GM11168 (cell line): ENCODE results near the gene TIGAR.

Source experiments
- in situ Hi-C: fragments of 300-500 bp; cut with MboI; formaldehyde crosslinking; loops from one replicate; pipeline ENCODE4 v1.12.0; 2022; ENCODE audit warnings: low sequenced_read_pairs; ENCODE audit not compliant: unreplicated experiment

TIGAR gene

GRCh38 chr12:4366090-4366489 is 45.1 kb downstream of the TIGAR start:
- in situ Hi-C loops: no loop called here

- in situ Hi-C loops: no loop called here
Measured at GRCh38 chr12:4369548-4369947, 48.5 kb downstream of the TIGAR start.

GRCh38 chr12:4370265-4370664 is 49.3 kb downstream of the TIGAR start:
- in situ Hi-C loops: no loop called here

- in situ Hi-C loops: no loop called here
Measured at GRCh38 chr12:4372653-4373052, 51.6 kb downstream of the TIGAR start.

- in situ Hi-C loops: no loop called here
Measured at GRCh38 chr12:4375449-4375848, 54.4 kb downstream of the TIGAR start.

DNA sequence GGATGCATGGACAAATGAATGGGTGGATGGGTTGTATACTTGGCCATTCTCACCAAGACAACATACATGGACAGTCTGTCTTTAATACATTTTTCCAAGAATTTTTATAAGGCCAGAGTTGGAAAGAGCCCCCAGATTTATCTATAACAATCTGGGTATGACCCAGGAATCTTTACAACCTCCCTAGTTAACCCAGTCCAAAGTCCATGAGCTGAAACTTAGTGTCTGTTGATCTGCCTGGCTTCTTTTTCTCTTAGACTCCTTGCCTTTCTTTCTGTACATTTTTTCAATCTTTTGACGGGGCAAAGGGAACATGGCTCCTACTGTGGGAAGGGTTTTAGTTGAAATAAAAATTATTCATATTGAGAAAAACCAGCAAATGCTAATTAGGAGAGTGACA is 57.8 kb downstream of the TIGAR start:
- in situ Hi-C loops: no loop called here

DNA sequence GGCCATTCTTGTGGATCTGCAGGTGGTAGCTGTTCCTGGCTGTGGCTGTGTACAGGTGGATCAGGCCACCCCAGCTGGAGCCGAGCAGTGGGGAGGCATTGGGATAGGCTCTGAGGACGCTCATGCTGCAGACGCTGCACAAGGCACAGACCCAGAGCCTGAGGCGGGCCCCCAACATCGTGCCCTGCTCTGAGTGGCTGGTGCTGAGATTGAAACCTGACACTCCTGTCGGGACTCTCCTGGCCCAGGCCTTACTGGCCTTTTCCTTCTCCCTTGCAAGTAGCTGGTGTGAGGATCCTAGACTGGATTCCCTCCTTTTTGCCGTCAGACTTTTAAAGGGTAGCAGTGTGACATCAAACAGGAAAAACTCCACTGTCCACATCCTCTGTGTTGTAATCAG is 58.4 kb downstream of the TIGAR start, which contains the start of gene FGF23:
Gene FGF23, minus strand, starts transcription at position 308 of the 400 bp plus-strand sequence. Its CDS starts 130 bp downstream, at position 178.
- in situ Hi-C loops: no loop called here

GRCh38 chr12:4380332-4380731 is 59.3 kb downstream of the TIGAR start:
- in situ Hi-C loops: no loop called here

DNA sequence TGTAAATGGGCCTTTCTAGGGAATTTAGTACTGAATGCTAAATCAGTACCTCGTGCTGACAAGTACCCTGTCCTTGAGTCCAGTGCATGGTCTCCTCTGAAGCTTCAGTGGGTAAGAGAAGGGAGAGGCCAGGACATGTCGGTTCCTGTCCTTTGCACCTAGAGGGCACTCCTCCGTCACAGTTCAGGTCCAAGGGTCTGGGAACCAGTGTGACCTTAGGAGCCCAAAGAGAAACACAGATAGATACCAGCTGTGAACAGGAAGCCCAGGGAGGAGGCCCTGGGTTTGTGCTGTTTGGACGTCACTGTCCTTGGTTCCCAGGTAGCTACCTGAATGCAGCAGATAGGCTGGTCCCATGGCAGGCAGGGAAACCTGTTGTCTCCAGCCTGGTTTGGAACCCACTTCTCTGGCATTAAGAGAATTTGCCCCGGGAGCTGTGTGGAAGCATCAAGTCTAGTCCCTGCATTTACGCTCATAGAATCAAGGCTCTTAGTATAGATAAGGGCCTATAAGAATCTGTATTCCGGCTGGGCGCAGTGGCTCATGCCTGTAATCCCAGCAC is 62.4 kb downstream of the TIGAR start:
- in situ Hi-C loops: no loop called here

DNA sequence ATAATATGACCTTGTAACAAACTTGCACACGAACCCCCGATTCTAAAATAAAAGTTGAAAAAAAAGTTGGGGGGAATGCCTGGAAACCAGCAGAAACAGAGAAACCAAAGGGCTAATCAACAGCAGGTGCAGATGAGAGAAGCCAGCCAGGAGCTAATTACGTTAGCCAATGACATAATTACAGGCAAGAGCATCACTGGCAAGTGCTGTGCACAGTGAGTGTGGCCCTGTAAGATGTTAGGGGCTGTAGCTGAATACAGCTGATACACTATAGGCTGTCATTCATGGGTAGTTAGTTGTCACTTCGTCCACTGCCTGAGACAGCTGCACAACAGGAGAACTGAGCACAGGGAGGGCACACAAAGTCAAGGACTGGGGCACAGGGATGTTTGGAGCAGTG is 65.8 kb downstream of the TIGAR start:
- in situ Hi-C loops: no loop called here

GRCh38 chr12:4387607-4388006 is 66.6 kb downstream of the TIGAR start:
- in situ Hi-C loops: no loop called here

DNA sequence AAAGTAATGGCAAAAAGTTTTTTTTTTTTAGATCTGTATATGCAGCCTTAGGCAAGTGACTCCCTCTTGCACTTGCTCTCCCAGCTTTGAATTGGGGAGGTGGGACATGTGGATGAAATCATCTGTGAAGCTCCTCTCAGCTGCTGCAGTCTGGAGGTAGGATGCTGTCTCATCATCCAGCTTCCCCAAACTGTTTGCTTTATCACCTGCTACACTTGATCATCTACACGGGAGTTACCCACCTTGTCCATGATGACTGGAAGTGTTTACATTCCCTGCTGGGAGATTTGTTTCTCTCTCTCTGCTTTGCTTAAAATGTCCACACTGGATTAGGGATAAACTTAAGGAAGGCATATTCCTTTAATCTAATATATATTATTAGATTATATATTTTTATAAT is 67.0 kb downstream of the TIGAR start:
- in situ Hi-C loops: no loop called here

GRCh38 chr12:4388662-4389061 is 67.6 kb downstream of the TIGAR start:
- in situ Hi-C loops: no loop called here

- in situ Hi-C loops: no loop called here
Measured at GRCh38 chr12:4392223-4392742, 71.3 kb downstream of the TIGAR start.

- in situ Hi-C loops: no loop called here
Measured at GRCh38 chr12:4393211-4393610, 72.2 kb downstream of the TIGAR start.

GRCh38 chr12:4395818-4396217 is 74.8 kb downstream of the TIGAR start:
- in situ Hi-C loops: no loop called here

GRCh38 chr12:4401117-4401516 is 80.1 kb downstream of the TIGAR start:
- in situ Hi-C loops: no loop called here

DNA sequence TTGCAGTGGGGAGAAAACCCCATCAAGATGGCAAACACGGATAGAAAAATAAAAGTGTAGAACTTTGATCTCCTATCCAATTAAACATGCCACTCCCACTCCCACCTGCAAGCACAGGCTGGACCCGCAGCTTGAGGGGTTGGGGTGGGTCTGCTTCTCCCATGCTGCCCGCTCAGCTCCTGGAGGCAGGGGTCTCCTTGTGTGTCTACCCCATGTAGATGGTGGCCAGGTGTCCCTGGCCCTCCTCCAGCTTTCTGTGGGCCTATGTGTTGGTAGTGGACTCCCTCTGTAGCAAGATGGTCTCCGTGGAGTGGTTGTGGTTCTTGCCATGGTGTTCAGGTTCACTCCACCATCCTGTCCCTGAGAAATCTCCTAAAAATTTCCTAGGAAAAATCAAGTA is 82.0 kb downstream of the TIGAR start:
- in situ Hi-C loops: no loop called here
